Measurements from ENCODE around the gene PDE6H. TPM values are rescaled to one million over a fixed set of nuclear protein-coding genes. Genes with fewer than 3 reads are reported as not detected.

Gene PDE6H
- total RNA-seq, 1 donor = not detected

DNA sequence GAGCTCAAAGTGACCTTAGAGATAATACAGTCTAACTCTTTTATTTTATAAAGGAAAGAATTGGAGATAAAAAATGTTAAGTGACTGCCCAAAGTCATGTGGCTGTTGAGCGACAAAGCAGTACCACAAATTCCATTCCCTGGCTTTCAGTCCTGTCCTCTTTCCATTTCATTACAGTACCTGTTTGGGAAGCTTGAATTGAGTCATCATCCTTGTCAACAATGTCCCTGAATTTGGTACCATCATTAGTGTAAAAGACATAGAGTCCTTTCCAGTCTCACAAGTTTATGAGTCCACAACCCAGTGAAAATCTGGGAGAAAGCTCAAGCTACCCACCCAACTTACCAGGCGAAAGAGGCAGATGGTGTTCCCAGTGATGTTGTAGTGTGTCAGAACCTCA lies 38.3 kb upstream of the PDE6H start:
- Histone ChIP-seq H3K36me3 (ENCODE audit: insufficient read depth, low read length) (no peaks in the 10 kb centered on the region), H3K4me3 (ENCODE audit: insufficient read depth, low read length) (no peak overlapping the region), H3K79me2 (ENCODE audit: insufficient read depth, low read length) (no peaks in the 10 kb centered on the region), H3K27ac (ENCODE audit: low read depth, low read length) (no peak overlapping the region), H3K4me2 (ENCODE audit: insufficient read depth, low read length) (no peak overlapping the region), H3K27me3 (ENCODE audit: insufficient read depth, low read length) (no peaks in the 10 kb centered on the region), H3K4me1 (ENCODE audit: insufficient read depth, low read length) (no peaks in the 10 kb centered on the region), H3K9me3 (ENCODE audit: low read depth, low read length) (no peaks in the 10 kb centered on the region), H4K20me1 (ENCODE audit: insufficient read depth, low read length) (no peaks in the 10 kb centered on the region), H2AFZ (ENCODE audit: low read length) (no peak overlapping the region)
- no peak for TF ChIP-seq CTCF (IDR thresholded peaks at IDR 0.05; ENCODE audit: extremely low read depth, low read depth, low read length)
- DNase-seq (ENCODE audit: insufficient read length, low spot score, missing footprints) = no peak

DNA sequence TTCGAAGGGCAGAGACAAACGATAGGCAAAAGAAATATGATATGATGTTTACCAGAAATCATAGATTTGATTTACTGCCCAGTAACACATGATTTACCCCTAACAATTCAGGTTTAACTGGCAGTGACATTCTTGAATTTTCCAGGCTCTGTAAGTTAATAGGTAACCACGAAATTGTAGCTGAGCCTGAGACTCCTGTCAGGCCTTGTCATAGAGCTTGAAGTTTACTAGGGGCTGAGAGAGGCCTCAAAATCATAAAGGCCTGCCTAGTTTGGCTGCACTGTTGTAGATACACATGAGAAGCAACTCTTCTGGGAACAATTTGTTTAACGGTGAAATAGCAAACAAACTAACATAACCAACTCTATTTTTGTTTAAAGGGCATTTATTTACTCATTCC lies 37.8 kb upstream of the PDE6H start:
- Histone ChIP-seq H3K4me3 (ENCODE audit: insufficient read depth, low read length) (no peak overlapping the region), H3K4me1 (ENCODE audit: insufficient read depth, low read length) (no peaks in the 10 kb centered on the region), H2AFZ (ENCODE audit: low read length) (no peak overlapping the region), H3K27me3 (ENCODE audit: insufficient read depth, low read length) (no peaks in the 10 kb centered on the region), H3K4me2 (ENCODE audit: insufficient read depth, low read length) (no peak overlapping the region), H3K79me2 (ENCODE audit: insufficient read depth, low read length) (no peaks in the 10 kb centered on the region), H4K20me1 (ENCODE audit: insufficient read depth, low read length) (no peaks in the 10 kb centered on the region), H3K36me3 (ENCODE audit: insufficient read depth, low read length) (no peaks in the 10 kb centered on the region), H3K27ac (ENCODE audit: low read depth, low read length) (no peak overlapping the region), H3K9me3 (ENCODE audit: low read depth, low read length) (no peaks in the 10 kb centered on the region)
- no peak for DNase-seq (ENCODE audit: insufficient read length, low spot score, missing footprints)
- TF ChIP-seq CTCF (IDR thresholded peaks at IDR 0.05; ENCODE audit: extremely low read depth, low read depth, low read length) = no peak

DNA sequence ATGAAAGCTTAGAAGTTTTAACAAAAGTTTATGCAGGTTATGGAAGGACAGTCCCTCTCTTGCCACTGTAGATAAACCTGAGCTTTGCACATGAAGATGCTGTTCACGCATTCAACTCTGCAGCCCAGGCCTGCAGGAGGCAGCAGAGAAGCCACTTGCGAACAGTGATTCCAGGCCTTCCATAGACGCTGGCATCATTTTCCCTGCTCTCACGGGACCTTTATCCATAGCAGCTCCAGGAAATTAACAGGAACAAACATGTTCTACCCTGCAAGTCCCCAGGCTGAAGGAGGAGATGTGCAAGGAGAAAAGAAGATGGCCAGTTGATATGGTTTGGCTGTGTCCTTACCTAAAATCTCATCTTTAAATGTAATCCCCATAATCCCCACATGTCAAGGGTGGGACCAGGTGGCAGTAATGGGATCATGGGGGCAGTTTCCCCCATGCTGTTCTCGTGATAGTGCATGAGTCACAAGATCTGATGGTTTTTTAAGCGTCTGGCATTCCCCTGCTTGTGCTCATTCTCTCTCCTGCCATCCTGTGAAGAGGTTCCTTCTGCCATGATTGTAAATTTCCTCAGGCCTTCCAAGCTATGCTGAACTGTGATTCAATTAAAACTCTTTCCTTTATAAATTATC lies 36.5 kb upstream of the PDE6H start:
- Histone ChIP-seq H3K36me3 (ENCODE audit: insufficient read depth, low read length) (no peaks in the 10 kb centered on the region), H3K79me2 (ENCODE audit: insufficient read depth, low read length) (no peaks in the 10 kb centered on the region), H4K20me1 (ENCODE audit: insufficient read depth, low read length) (no peaks in the 10 kb centered on the region), H3K4me1 (ENCODE audit: insufficient read depth, low read length) (no peaks in the 10 kb centered on the region), H3K27me3 (ENCODE audit: insufficient read depth, low read length) (no peaks in the 10 kb centered on the region), H3K4me3 (ENCODE audit: insufficient read depth, low read length) (no peak overlapping the region), H3K9me3 (ENCODE audit: low read depth, low read length) (no peaks in the 10 kb centered on the region), H3K27ac (ENCODE audit: low read depth, low read length) (no peak overlapping the region), H3K4me2 (ENCODE audit: insufficient read depth, low read length) (no peak overlapping the region), H2AFZ (ENCODE audit: low read length) (no peak overlapping the region)
- DNase-seq (ENCODE audit: insufficient read length, low spot score, missing footprints) = peak; percentile 65
- TF ChIP-seq CTCF (IDR thresholded peaks at IDR 0.05; ENCODE audit: extremely low read depth, low read depth, low read length) = peak; percentile 41

GRCh38 chr12:14937014-14937413 lies 35.8 kb upstream of the PDE6H start:
- Histone ChIP-seq H3K79me2 (ENCODE audit: insufficient read depth, low read length) (no peaks in the 10 kb centered on the region), H2AFZ (ENCODE audit: low read length) (no peak overlapping the region), H3K4me2 (ENCODE audit: insufficient read depth, low read length) (no peak overlapping the region), H3K36me3 (ENCODE audit: insufficient read depth, low read length) (no peaks in the 10 kb centered on the region), H3K27me3 (ENCODE audit: insufficient read depth, low read length) (no peaks in the 10 kb centered on the region), H3K27ac (ENCODE audit: low read depth, low read length) (no peak overlapping the region), H3K9me3 (ENCODE audit: low read depth, low read length) (no peaks in the 10 kb centered on the region), H4K20me1 (ENCODE audit: insufficient read depth, low read length) (no peaks in the 10 kb centered on the region), H3K4me1 (ENCODE audit: insufficient read depth, low read length) (no peaks in the 10 kb centered on the region), H3K4me3 (ENCODE audit: insufficient read depth, low read length) (no peak overlapping the region)
- no peak for DNase-seq (ENCODE audit: insufficient read length, low spot score, missing footprints)
- TF ChIP-seq CTCF (IDR thresholded peaks at IDR 0.05; ENCODE audit: extremely low read depth, low read depth, low read length) = no peak
